DOHH2 (cell line): Measurements from ENCODE around the gene MYH7B.

ENCODE experiments used
- EZH2phosphoT487 ChIP-seq: fragments of 200-600 bp; sonication (generic); IDR thresholded peaks from 2 replicates; pipeline ENCODE4 v1.6.1; 2017; ENCODE audit warnings: borderline replicate concordance, mild to moderate bottlenecking, antibody characterized with exemption, low read length, moderate library complexity, mixed read lengths
- TF ChIP-seq, protein P1 (sequence below): fragments of 200-600 bp; sonication (generic); IDR thresholded peaks from one replicate; pipeline ENCODE4 v1.5.1; 2014; ENCODE audit warnings: antibody characterized with exemption, mild to moderate bottlenecking, low read depth, low read length; ENCODE audit not compliant: poor library complexity, severe bottlenecking

DNA sequence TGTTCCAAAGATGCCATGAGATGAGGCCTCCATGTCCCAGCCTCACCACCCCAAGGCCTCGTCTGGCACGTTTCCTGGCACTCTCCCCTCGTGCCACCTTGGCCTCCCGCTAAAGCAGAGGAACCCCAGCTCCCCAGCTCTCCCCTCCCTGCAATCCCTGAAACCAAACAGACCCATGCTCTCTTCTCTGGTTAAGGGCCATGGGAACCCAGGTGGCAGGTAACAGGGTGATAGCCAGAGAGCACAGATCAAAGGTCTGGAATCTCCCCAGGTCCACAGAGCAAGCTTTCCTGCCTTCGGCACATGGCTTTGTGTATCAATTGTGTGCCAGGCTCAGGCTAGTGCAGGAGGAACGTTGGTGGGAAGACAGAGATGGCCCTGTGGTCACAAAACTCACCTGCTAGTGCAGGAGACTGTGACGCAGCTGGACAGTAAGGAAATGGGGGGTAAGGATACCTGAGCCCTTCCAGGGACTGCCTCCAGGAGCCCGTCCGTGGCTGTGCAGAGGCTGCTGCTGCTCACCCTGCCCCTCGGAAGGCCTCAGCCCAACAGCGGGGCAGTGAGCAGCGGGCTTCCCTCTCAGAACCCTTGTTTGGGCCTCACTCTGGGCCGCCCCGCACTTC lies 39.0 kb downstream of the MYH7B start:
- TF ChIP-seq, protein P1, sequence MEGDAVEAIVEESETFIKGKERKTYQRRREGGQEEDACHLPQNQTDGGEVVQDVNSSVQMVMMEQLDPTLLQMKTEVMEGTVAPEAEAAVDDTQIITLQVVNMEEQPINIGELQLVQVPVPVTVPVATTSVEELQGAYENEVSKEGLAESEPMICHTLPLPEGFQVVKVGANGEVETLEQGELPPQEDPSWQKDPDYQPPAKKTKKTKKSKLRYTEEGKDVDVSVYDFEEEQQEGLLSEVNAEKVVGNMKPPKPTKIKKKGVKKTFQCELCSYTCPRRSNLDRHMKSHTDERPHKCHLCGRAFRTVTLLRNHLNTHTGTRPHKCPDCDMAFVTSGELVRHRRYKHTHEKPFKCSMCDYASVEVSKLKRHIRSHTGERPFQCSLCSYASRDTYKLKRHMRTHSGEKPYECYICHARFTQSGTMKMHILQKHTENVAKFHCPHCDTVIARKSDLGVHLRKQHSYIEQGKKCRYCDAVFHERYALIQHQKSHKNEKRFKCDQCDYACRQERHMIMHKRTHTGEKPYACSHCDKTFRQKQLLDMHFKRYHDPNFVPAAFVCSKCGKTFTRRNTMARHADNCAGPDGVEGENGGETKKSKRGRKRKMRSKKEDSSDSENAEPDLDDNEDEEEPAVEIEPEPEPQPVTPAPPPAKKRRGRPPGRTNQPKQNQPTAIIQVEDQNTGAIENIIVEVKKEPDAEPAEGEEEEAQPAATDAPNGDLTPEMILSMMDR, result no peak
- no peak for TF ChIP-seq EZH2phosphoT487
